HepG2 (cell line): Measurements from ENCODE around the gene C5. TPM values are rescaled to one million over a fixed set of nuclear protein-coding genes. Genes with fewer than 3 reads are reported as not detected.
A peak's percentile ranks its signal among the peaks of the same experiment; 100 is the strongest.

ENCODE experiments used
- FOXJ3 ChIP-seq: sonication (generic); formaldehyde crosslinking; IDR thresholded peaks from 2 replicates; pipeline ENCODE4 v1.4.0; 2020; ENCODE audit warnings: missing genetic modification reagents, mild to moderate bottlenecking, borderline replicate concordance
- GABPA ChIP-seq, 2 experiments: IDR thresholded peaks; 2 replicates each; pipeline ENCODE4 v1.6.1; 2011 to 2016; ENCODE audit warnings: low read depth in 2 of 2, low read length in 1 of 2, missing biosample characterization in 1 of 2, missing genetic modification characterization in 1 of 2
- HMG20A ChIP-seq: IDR thresholded peaks from 2 replicates; pipeline ENCODE4 v1.6.1; 2016; ENCODE audit warnings: borderline replicate concordance
- KAT7 ChIP-seq: IDR thresholded peaks from 2 replicates; pipeline ENCODE4 v1.6.1; 2018; ENCODE audit warnings: borderline replicate concordance, missing compliant biosample characterization
- KLF16 ChIP-seq, 2 experiments: sonication (generic) in 1 of 2; formaldehyde crosslinking in 1 of 2; IDR thresholded peaks; 2 replicates each; pipeline versions ENCODE4 v1.6.1 to v1.8.0; 2016 to 2023; ENCODE audit warnings: missing genetic modification reagents in 2 of 2, missing compliant biosample characterization in 1 of 2
- MATR3 ChIP-seq: sonication (generic); formaldehyde crosslinking; IDR thresholded peaks from 2 replicates; pipeline ENCODE4 v1.4.0; 2020; ENCODE audit warnings: missing genetic modification reagents
- MAZ ChIP-seq, 2 experiments: sonication (generic) in 1 of 2; formaldehyde crosslinking in 1 of 2; IDR thresholded peaks; 2 replicates each; pipeline versions ENCODE4 v1.5.0 to v1.6.1; 2012 to 2020; ENCODE audit warnings: low read depth in 2 of 2, mild to moderate bottlenecking in 2 of 2, borderline replicate concordance in 1 of 2, improper control_type of control experiment in 1 of 2, low read length in 1 of 2, missing genetic modification reagents in 1 of 2, moderate library complexity in 1 of 2
- ZBTB8A ChIP-seq: sonication (generic); formaldehyde crosslinking; IDR thresholded peaks from 2 replicates; pipeline ENCODE4 v1.4.0; 2020; ENCODE audit warnings: mild to moderate bottlenecking, low read depth, missing genetic modification reagents, borderline replicate concordance
- ZNF292 ChIP-seq: sonication (generic); formaldehyde crosslinking; IDR thresholded peaks from 2 replicates; pipeline ENCODE4 v1.8.1; 2022; ENCODE audit warnings: mild to moderate bottlenecking, low read depth, missing genetic modification reagents, borderline replicate concordance
- ZNF337 ChIP-seq: sonication (generic); formaldehyde crosslinking; IDR thresholded peaks from 2 replicates; pipeline ENCODE4 v1.5.1; 2020; ENCODE audit warnings: missing genetic modification reagents, low read depth, mild to moderate bottlenecking, borderline replicate concordance
- ZNF430 ChIP-seq: sonication (generic); formaldehyde crosslinking; IDR thresholded peaks from 2 replicates; pipeline ENCODE4 v1.9.0; 2021; ENCODE audit warnings: mild to moderate bottlenecking, missing genetic modification reagents
- ZSCAN31 ChIP-seq: sonication (generic); formaldehyde crosslinking; IDR thresholded peaks from 2 replicates; pipeline ENCODE4 v1.5.0; 2020; ENCODE audit warnings: low read depth, mild to moderate bottlenecking, missing genetic modification reagents
- polyA plus RNA-seq, 8 experiments: library from polyadenylated mRNA; depleted of rRNA in 3 of 8; stranded (reverse) in 7 of 8; unstranded in 1 of 8; fragments of >200 nt; fragmentation: Illumina TruSeq in 4 of 8; extraction: Trizol in 4 of 8; gene quantifications; 2 replicates each; pipeline versions ENCODE4 v1.2.1 to v1.2.3, GENCODE V29; 2011 to 2016; ENCODE audit warnings: low read depth in 4 of 8, missing spikeins in 1 of 8, mixed read lengths in 1 of 8; ENCODE audit not compliant: insufficient read depth in 1 of 8
- total RNA-seq, 5 experiments: library from RNA; depleted of rRNA; stranded (reverse); fragments of >200 nt; fragmentation: Illumina TruSeq; extraction: Trizol; gene quantifications; 2 replicates each; pipeline ENCODE4 v1.2.3, GENCODE V29; 2016; ENCODE audit warnings: low read depth in 1 of 5
- TF ChIP-seq, protein P1 (sequence below): sonication (generic); formaldehyde crosslinking; IDR thresholded peaks from 2 replicates; pipeline ENCODE4 v1.4.0; 2020; ENCODE audit warnings: missing genetic modification reagents, mild to moderate bottlenecking, borderline replicate concordance
- TF ChIP-seq, protein P2 (sequence below): sonication (generic); formaldehyde crosslinking; IDR thresholded peaks from 2 replicates; pipeline ENCODE4 v1.9.0; 2022; ENCODE audit warnings: missing genetic modification reagents, mild to moderate bottlenecking, borderline replicate concordance
- TF ChIP-seq, protein P3 (sequence below): sonication (generic); formaldehyde crosslinking; IDR thresholded peaks from 2 replicates; pipeline ENCODE4 v1.4.0; 2020; ENCODE audit warnings: missing genetic modification reagents, low read depth, mild to moderate bottlenecking, borderline replicate concordance
- TF ChIP-seq, protein P4 (sequence below): sonication (generic); formaldehyde crosslinking; IDR thresholded peaks from 2 replicates; pipeline ENCODE4 v1.4.0; 2020; ENCODE audit warnings: missing genetic modification reagents, borderline replicate concordance

The C5 gene
- total and polyA plus RNA-seq, 2 of the 13 experiments (the other 11 are each of a cell fraction or from before 2014, with no cell fraction given): 57.6 to 192 TPM

DNA sequence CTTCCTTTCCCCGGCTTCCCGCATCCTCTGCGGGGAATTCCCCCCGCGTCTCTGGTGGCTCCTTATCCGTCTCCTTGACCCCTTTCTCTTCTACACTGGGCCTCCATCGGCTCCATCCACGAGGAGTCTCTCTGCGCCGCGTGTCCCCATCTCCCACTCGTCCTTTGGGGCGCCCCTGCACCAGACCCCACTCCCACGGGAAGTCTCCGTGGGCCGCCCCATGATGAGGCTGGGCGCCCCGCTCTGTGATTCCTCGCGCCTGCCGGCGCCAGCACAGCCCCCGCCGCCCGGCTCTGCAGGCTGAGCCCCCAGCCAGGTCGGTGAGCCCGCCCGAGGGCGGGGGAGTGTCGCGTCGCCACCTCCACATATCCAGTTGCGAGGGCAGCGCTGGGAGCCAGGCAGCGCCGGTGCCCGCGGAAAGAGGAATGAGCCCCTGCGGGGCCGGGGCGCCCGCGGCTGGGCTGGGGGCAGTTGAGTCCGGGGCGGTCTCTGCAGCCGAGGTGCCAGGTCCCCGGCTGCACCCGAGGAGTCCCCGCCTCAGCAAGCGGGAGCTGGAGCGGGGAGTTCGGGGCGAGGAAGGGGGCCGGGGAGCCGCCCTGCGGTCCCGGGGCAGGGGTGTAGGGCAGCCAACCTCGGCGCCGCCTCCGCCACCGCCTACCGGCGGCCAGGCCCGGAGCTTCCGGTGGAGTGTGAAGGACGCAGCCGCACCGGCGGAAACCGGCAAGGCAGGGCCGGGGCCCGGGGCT, 121.4 kb downstream of the C5 start (continued):
- TF ChIP-seq, protein P1, sequence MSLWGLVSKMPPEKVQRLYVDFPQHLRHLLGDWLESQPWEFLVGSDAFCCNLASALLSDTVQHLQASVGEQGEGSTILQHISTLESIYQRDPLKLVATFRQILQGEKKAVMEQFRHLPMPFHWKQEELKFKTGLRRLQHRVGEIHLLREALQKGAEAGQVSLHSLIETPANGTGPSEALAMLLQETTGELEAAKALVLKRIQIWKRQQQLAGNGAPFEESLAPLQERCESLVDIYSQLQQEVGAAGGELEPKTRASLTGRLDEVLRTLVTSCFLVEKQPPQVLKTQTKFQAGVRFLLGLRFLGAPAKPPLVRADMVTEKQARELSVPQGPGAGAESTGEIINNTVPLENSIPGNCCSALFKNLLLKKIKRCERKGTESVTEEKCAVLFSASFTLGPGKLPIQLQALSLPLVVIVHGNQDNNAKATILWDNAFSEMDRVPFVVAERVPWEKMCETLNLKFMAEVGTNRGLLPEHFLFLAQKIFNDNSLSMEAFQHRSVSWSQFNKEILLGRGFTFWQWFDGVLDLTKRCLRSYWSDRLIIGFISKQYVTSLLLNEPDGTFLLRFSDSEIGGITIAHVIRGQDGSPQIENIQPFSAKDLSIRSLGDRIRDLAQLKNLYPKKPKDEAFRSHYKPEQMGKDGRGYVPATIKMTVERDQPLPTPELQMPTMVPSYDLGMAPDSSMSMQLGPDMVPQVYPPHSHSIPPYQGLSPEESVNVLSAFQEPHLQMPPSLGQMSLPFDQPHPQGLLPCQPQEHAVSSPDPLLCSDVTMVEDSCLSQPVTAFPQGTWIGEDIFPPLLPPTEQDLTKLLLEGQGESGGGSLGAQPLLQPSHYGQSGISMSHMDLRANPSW (CRISPR knock-in tag): peak; percentile 34; the same call in 1 of the 2 replicates
- TF ChIP-seq ZNF430 (CRISPR knock-in tag) (0 out of 2 replicates have a peak, but pooled peaks have one; percentile 47), MATR3 (CRISPR knock-in tag) (no peak), HMG20A (no peak), GABPA (IDR thresholded peaks at IDR 0.05; ENCODE audit: low read depth, low read length) (peak; percentile 73), GABPA (CRISPR knock-in tag; IDR thresholded peaks at IDR 0.05; ENCODE audit: low read depth) (peak; percentile 76), FOXJ3 (CRISPR knock-in tag) (no peak), ZNF337 (CRISPR knock-in tag) (no peak), MAZ (IDR thresholded peaks at IDR 0.05; ENCODE audit: borderline replicate concordance, low read depth, low read length) (no peak), MAZ (CRISPR knock-in tag; IDR thresholded peaks at IDR 0.05; ENCODE audit: low read depth) (0 out of 2 replicates have a peak, but pooled peaks have one; percentile 49), KAT7 (CRISPR knock-in tag) (peak; percentile 51; the same call in 1 of the 2 replicates), ZBTB8A (CRISPR knock-in tag) (no peak), KLF16 (CRISPR knock-in tag; IDR thresholded peaks at IDR 0.05) (peak in 1 of 2 experiments; percentile 49; a peak in 1 of 4 replicates), ZNF292 (CRISPR knock-in tag) (no peak), ZSCAN31 (CRISPR knock-in tag) (peak; percentile 84)
- TF ChIP-seq, protein P2, sequence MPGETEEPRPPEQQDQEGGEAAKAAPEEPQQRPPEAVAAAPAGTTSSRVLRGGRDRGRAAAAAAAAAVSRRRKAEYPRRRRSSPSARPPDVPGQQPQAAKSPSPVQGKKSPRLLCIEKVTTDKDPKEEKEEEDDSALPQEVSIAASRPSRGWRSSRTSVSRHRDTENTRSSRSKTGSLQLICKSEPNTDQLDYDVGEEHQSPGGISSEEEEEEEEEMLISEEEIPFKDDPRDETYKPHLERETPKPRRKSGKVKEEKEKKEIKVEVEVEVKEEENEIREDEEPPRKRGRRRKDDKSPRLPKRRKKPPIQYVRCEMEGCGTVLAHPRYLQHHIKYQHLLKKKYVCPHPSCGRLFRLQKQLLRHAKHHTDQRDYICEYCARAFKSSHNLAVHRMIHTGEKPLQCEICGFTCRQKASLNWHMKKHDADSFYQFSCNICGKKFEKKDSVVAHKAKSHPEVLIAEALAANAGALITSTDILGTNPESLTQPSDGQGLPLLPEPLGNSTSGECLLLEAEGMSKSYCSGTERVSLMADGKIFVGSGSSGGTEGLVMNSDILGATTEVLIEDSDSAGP (CRISPR knock-in tag): peak; percentile 49; the same call in 1 of the 2 replicates
- TF ChIP-seq, protein P3, sequence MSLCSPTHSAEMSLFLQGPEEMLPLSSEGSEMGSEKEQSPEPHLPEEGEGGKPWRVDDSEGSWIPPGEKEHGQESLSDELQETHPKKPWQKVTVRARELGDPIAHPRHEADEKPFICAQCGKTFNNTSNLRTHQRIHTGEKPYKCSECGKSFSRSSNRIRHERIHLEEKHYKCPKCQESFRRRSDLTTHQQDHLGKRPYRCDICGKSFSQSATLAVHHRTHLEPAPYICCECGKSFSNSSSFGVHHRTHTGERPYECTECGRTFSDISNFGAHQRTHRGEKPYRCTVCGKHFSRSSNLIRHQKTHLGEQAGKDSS (CRISPR knock-in tag): 0 out of 2 replicates have a peak, but pooled peaks have one; percentile 36
- TF ChIP-seq, protein P4, sequence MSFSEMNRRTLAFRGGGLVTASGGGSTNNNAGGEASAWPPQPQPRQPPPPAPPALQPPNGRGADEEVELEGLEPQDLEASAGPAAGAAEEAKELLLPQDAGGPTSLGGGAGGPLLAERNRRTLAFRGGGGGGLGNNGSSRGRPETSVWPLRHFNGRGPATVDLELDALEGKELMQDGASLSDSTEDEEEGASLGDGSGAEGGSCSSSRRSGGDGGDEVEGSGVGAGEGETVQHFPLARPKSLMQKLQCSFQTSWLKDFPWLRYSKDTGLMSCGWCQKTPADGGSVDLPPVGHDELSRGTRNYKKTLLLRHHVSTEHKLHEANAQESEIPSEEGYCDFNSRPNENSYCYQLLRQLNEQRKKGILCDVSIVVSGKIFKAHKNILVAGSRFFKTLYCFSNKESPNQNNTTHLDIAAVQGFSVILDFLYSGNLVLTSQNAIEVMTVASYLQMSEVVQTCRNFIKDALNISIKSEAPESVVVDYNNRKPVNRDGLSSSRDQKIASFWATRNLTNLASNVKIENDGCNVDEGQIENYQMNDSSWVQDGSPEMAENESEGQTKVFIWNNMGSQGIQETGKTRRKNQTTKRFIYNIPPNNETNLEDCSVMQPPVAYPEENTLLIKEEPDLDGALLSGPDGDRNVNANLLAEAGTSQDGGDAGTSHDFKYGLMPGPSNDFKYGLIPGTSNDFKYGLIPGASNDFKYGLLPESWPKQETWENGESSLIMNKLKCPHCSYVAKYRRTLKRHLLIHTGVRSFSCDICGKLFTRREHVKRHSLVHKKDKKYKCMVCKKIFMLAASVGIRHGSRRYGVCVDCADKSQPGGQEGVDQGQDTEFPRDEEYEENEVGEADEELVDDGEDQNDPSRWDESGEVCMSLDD (CRISPR knock-in tag): no peak
